GM19372 (cell line): Measurements from ENCODE around the gene RTL1.

Experiments used
- ATAC-seq: cut with Tn5 transposase; IDR thresholded peaks from one replicate; pipeline ENCODE4 v1.9.1; 2021; ENCODE audit warnings: mild to moderate bottlenecking, low read depth, moderate library complexity; ENCODE audit not compliant: unreplicated experiment

RTL1 gene

DNA sequence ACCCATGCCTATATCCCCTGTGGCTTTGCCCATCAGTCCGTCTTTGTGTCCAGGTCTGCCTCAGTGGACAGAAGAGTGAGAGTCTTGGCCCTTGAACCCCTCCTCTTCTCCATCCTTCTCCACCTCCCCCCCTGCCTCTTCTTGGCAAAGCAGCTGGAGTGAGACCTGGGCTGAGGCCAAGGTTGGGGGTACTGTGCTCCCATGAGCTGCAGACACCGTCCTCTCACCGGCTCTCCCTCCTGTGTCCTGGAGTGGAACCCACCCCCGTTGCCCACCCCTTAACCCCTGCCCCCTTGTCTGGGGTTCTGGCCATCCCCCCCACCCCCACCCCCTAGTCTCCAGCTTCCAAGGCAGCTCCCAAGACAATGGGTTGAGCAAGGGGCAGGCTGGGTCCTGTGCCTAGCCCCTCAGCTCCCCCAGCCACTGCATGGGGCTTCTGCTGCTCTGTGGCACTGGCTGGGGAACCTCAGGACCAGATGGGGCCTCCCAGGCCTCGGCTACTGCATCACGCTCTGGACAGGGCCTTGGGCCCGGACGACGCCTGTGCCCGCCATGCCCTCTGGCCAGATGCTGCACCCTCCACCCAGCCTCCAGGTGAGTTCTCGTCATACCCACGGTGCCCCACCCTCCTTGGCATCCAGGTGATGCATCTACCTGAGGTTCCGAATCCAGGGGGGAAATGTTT, 35.7 kb downstream of the RTL1 start:
- ATAC-seq = no peak

DNA sequence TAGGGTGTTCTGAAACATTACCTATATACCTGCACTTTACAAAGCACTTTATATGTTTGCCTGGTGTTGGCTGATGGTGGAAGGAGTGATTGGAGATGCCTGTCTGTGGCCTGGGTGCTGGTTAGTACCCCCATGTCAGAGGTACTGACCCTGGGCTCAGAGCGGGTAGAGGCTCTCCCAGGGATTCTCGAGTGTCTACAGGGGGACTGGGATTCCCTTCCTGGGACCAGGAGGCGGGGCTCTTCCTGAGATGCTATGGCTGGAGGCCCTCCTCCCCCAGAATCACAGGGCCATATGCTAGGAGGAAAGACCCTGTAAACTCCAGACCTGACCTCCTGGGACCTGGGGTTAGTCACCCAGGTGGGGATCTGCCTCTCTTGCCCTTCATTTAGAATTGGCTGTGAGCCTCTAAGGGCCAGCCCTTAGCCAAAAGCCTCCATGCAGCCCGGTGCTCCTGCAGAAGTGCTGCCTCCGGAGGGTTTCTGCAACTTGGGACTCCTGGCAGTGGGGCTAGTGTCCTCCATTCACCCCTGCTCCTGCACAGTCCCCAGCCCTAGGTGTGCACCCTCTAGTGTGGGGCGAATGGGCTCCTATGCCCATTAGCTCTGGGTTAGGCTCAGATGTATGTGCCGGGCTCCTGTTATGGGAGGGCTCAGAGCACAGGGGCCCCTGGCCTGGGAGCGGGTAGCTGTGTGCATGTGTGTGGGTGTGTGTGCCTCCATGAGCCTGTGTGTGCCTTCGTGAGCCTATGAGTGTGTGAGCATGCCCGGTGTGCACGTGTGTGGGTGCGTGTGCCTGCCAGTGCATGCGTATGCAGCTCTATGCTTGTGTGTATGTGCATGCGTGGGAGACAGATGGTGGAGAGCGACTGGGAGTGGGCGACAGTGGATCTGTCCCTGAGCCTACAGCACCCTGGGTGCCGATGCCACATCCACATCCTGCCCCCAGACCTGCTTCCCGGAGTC, 36.6 kb downstream of the RTL1 start:
- no peak for ATAC-seq

DNA sequence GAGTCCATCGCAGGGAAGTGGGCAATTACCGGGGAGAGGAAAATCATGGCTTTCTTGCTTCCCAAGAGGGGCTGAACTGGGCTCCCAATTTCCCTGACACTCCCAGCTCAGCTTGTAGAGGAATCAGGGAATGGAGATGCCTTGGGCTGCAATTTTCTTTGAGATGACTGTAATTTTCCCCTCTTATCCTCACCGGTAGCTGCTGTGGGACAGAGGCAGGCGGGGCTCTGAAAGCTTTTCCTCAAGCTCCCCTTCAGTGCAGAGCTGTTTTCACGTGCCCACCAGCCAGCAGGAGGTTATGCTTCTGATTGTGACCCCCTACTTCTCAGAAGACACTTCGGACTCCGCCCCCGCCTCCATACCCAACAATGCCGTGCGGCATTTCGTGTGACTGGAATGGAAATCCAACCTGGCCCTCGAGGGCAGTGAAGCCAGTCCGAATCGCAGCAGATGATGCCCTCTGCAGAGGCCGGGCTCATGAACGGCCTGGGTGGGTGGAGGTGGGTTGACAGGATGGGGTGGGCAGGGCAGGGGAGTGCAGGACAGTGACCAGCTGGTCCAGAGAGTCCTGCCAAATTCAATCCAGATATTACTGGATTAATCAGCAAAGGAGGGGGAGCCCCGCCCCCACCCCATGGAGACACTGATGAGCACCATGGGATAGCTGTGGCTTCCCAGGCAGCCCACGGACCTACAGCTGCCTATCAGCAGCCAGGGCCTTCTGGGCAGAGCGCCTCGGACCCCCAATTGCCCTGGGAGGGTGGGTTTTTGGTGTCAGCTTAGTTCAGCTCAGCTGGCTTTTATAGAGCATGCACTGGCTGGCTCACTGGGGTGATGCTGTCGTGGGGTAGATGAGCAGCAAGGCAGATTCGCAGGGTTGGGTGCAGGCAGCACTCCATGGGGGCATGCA, 37.6 kb downstream of the RTL1 start:
- no peak for ATAC-seq

DNA sequence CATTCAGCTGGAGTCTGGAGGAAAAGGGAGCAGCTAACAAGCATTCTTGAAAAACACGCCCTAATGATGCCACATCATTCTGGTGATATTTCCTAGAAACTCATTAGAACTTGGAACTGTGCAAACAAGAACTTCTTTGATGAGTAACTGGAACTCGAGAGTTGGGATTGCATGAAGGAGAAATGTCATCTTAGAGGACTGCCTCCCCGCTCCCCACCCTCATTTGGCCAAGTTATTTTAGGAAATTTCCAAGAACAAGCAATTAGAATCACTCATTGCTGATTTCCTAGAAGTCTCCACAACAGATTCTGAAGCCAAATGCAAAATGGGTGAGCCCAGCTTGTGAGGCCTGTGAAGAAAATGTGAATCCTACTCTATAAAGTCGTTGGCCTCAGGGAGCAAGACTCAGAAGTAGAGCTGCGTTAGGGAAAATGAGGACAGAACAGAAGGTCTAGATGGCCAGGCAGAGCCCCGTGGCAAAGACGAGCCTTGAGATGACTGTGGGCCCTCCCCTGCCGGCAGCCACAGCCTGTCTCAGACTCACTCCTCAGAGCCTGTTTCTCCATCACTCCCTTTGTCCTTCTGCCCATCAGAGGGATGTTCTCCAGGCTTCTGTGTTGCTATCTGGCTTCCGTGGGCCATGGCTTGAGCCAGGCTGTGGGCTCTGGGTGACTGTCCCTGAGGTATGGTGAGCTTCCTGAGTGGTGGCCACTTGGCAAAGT, 38.4 kb downstream of the RTL1 start:
- no peak for ATAC-seq

DNA sequence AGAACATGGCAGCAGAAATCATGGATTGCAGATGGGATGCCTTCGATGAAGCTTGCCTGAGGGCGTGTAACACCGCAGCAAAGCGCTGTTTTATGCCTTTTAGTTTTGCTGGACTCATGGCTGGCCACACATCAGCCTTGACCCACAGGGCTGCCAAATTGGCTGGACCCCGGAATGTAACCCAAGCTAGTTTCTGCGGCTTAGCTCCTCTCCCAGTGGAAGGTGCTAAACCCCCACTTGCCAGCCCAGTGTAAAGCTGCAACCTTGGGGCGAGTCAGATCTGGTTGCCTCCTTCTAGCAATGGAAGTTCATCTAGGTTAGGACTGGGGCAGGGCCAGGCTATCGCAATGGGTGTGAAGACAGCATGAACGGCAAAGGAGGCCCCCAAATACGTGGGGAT, 39.3 kb downstream of the RTL1 start:
- ATAC-seq = no peak

DNA sequence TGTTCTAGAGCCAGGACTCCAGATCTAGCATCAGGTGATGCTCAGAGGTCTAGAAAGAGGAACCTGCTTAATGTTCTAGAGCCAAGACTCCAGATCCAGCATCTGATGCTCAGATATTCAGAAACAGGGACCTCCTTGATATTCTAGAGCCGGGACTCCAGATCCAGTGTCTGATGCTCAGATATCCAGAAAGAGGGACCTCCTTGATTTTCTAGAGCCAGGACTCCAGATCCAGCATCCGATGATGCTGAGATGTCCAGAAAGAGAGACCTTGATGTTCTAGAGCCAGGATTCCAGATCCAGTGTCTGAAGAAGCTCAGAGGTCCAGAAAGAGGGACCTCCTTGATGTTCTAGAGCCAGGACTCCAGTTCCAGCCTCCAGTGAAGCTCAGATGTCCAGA, 40.7 kb downstream of the RTL1 start:
- no peak for ATAC-seq

DNA sequence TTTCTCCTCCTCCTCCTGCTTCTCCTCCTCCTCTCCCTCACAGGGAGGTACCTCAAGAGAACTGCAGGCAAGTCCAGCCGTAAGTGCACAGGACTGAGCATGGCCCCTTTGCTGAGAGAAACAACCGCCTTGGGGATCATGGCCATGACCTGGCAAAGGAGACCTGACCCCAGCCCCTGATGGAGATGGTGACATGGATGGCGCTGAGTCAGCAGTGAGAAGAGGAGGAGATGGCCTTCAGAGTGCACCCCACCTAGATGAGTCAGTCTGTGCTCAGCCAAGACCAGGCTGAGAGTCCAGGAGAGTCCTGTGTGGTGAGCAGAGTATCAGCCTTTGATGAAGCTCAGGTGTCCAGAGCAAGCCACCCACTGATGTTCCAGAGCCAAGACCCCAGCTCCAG, 41.2 kb downstream of the RTL1 start:
- no peak for ATAC-seq

DNA sequence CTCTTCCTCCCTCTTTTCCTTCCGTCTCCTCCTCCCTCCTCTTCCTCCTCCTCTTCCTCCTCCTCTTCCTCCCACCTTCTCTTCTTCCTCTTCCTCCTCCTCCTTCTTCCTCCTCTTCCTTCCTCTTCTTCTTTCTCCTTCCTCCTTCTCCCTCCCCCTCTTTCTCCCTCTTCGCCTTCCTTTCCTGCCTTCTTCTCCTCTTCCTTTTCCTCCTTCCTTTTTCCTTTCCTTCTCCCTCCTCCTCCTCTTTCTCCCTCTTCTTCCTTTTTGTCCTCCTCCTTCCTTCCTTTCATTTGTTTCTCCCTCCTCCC, 41.6 kb downstream of the RTL1 start:
- ATAC-seq = no peak

DNA sequence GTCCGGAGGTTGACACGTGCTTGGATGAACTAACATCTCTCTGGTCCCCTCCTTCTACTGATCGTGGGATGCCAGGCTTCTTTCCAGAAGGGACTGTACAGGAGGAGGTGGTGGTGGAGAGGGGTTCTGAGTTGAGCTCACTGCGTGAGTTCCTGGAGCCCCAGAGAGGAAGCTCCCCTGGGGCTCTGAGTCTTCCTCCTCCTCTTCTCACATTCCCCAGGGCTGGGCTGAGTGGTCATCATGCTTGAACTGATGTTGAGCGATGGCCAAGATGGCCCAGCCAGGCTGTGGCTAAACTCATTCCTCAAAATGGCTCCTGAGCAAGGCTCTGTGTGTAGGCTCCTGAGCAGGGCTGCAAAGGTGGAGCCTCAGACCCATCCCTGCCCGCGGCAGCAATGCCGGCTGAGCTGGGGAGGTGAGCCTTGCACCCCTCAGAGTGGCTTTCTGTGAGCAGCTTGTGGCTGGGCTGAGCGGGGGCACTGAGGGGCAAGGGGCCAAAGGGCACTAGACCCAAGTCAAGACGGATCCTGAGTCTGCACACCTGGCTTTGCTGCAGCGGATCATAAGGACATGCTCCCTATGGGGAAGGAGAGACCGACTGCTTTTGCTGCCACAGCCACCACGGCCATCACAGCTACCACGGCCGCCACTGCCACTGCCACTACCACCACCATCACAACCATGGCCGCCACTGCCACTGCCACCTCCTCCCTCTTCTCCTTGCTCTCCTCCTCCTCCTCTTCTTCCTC, 42.2 kb downstream of the RTL1 start:
- ATAC-seq = no peak

DNA sequence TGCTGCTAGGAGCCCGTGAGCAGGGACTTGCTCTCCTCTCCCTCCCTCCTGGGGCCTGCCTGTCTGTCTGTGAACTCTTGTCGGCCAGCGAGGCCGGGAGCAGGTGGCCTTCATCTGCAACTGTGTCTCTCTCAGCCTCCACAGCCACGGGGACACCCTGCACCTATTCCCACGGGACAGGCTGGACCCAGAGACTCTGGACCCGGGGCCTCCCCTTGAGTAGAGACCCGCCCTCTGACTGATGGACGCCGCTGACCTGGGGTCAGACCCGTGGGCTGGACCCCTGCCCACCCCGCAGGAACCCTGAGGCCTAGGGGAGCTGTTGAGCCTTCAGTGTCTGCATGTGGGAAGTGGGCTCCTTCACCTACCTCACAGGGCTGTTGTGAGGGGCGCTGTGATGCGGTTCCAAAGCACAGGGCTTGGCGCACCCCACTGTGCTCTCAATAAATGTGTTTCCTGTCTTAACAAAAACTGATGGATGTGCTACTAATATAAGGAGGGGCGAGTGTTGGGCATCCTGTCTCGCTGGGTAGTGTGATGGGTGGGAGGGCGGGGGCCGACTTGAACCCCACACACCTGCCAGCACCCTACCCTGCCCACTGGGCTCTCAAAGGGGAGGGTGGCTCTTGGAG, 42.9 kb downstream of the RTL1 start:
- ATAC-seq = no peak

DNA sequence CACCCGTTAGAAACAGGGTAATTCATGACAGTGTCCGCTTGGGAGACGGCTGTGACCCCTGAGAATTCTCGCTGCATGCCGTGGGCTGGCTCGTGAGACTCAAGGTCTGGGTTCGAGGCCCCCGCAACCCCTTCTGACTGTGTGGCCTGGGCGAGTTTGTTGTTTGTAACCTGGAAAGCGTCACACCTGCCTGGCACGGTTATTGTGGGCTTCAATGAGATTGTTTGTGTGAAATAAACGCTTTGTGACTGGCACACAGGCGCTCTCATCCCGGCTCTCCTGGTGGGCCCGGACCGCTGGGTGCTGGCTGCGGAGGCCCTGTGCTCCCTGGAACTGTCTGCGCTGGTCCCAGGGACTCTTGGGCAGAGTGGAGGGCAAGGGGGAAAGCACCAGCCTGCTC, 43.7 kb downstream of the RTL1 start:
- ATAC-seq = no peak

DNA sequence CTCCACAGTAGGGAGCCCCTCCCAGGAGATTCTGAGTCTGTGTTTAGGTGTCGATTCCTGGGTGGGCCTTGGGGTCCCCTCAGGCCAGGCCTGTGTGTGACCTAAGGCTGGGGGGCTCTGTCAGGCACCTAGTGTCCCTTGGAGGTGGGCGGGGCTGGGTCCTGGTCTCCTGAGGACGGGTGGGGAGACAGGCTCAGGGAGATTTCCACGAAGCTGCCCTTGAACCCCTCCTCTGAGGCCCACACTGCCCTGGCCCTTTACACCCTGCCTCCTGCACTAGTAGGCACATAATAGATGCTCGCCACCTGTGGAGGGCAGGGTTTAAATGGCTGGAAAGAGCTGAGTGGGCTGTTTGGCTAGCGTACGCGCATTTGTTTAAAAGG, 44.7 kb downstream of the RTL1 start:
- no peak for ATAC-seq

DNA sequence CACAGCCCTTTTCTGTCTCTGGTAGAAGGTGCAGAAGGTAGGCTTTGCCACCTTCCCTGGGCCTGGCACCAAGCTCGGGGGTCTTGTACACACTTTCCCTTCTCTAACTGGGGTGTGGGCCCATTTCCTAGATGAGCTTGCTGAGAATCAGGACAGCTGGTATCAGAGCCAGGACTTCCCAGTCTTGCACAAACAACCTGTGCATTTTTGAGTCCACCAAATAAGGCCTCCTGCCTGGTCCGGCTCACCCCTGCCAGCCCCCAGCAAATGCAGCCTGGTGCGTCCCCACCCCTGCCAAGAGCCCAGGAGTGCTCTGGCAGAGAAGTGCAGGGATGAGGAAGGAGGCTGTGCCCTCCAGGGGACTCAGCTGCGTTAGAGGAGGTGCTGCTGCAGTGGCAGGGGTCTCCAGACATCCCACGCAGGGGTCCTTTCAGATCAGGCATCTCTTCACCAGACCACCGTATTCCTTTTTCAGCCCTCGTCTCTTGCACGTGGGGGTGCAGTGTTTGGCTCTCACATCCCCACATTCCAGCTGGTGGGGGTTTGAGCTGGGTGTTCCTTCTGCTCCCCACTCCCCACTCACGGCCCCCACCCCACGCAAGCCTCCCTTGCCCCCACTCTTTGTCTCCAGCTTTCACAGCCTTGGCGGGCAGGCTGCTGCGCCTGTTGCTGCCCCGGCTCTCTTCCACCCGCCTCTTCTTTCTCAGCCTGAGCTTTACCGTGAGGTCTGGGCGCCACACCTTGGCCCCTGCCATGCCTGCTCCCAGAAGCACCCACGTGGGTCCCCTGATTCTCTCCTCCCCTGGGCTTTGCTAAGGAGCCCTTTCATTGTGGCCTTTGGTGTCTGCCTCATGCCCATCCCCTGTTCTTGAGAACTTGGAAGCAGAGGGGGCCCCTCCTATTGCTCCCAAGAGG, 45.3 kb downstream of the RTL1 start:
- no peak for ATAC-seq

DNA sequence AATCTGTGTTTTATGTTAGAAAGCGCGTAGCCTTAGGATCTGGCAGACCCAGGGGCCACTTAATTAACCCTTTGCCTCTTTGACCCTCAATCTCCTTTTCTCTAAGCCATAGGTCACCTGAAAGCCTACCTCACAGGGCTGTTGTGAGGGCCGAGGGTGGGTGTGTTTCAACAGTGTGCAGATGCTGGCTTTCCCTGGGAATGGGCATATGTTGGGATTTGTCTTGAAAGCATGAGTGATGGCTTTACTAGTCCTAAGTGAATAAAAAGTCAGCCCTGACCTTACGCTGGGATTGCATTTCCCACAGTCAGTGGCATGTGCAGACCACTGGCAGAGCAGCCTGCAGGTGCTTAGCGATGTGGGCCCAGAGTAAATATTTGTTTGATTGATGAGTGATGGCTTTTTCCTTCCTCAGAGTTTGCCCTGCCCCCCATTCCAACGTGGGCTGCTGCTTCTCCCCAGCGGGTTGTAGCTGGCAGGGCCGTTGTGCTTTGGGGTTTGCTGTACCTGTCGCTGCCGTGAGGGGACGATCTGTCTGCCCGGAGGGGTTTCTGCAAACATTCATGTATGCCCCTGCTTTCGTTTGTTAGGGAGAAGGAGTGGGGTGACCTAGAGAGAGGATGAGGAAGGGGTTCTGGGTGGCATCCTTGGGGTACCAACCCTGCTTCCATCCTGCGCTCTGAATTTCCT, 46.1 kb downstream of the RTL1 start:
- no peak for ATAC-seq

DNA sequence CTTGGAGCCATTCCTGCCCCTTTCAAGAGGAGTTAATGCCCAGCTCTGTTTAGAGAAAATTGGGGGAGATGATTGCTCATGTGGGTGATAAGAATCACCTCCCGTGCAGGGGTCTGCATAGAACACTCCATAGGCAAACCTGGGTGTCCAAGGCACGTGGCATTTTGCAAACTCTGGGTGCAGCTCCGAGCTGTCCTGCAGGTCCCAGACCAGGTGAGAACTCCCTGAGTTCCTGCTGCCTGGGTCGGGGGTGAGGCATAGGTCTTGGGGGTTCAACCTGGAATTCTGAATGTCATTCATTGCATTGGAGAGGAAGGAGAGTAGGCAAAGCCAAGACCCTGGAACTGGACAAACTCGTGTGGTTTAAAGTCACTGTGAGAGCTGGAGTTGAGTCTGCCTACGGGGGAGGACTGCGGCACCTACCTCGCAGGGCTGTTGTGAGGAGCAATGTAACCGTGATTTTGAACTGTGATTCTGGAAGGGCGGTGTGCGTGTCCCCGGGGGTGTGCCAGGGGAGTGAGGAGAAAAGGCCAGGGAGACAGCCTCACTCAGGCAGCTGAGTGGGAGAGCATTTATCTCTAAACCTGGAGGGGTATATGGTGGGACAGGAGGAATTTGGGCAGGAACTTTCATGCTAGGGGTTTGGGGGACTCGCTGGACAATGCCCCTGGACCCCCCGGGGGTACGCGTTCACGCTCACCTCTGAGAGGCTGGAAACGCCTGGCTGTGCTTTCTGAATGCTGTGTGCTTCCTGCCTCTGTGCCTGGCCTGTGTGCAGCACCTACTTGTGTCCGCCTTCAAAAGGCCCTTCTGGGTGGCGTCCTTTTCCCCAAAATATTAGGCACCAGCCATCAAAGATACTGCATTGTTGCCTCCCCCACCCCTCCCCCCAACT, 47.2 kb downstream of the RTL1 start:
- ATAC-seq = no peak

DNA sequence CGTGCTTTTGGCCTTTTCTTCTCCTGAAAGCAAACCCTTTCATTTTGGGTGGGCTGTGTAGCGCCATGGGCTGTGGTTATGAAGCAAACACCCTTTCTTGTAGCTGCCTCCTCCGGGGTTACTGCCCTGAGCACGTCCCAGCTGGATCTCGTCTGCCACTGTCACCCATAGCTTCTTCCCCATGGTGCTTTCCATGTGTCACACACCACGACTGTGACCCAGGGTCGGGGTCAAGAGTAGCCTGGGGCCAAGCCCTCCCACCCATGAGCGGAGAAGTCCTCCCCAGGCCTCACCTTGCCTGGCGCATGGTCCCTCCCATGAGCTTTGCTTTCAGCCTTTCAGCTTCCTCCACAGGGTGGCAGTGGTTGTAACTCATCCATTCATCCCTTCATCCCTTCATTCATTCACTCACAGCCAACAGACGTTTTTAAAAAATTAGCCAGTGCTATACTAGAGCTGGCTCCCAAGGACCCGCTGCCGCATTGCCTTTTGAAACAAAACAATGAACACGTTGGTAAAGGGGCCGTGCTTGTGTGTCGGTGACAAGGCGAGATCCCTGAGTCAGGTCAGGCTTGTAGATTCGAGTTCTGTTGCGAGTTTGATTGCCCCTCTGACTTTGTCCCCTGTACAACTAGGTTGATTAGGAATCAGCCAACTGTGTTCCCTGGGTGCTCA, 48.1 kb downstream of the RTL1 start:
- no peak for ATAC-seq
